Glutamatergic neuron (in vitro differentiated cells): ENCODE results near the gene C6orf52. TPM values are rescaled to one million over a fixed set of nuclear protein-coding genes. Genes with fewer than 3 reads are reported as not detected.

ENCODE experiments used
- DNase-seq: peaks from one replicate; pipeline ENCODE4 v3.0.0; 2022
- H3K27ac Mint-ChIP-seq: one replicate; pipeline ENCODE4 v1.8.0; 2020; ENCODE audit warnings: mild to moderate bottlenecking, mixed read lengths, inconsistent platforms; ENCODE audit not compliant: unreplicated experiment
- H3K27me3 Mint-ChIP-seq: one replicate; pipeline ENCODE4 v1.8.0; 2020; ENCODE audit warnings: mild to moderate bottlenecking, moderate library complexity, mixed read lengths, inconsistent platforms; ENCODE audit not compliant: unreplicated experiment
- H3K36me3 Mint-ChIP-seq: one replicate; pipeline ENCODE4 v1.8.0; 2020; ENCODE audit warnings: mild to moderate bottlenecking, mixed read lengths, inconsistent platforms; ENCODE audit not compliant: unreplicated experiment
- H3K4me1 Mint-ChIP-seq: one replicate; pipeline ENCODE4 v1.8.0; 2020; ENCODE audit warnings: mild to moderate bottlenecking, low read depth, mixed read lengths, inconsistent platforms; ENCODE audit not compliant: unreplicated experiment
- H3K4me3 Mint-ChIP-seq: one replicate; pipeline ENCODE4 v1.8.0; 2020; ENCODE audit warnings: mild to moderate bottlenecking, mixed read lengths, inconsistent platforms; ENCODE audit not compliant: unreplicated experiment
- H3K9me3 Mint-ChIP-seq: one replicate; pipeline ENCODE4 v1.8.0; 2020; ENCODE audit warnings: mild to moderate bottlenecking, moderate library complexity, mixed read lengths, inconsistent platforms; ENCODE audit not compliant: unreplicated experiment
- CTCF ChIP-seq: fragments of 200-600 bp; sonication (generic); IDR thresholded peaks from one replicate; pipeline ENCODE4 v1.5.0; 2021; ENCODE audit not compliant: partially characterized antibody, unreplicated experiment
- total RNA-seq: library from RNA; stranded (reverse); fragmentation: NEBNext Ultra II Directional; extraction: Animal tissue kit (Norgen Biotek cat#: 25700); gene quantifications from one replicate; pipeline ENCODE4 v1.2.1, GENCODE V29; 2021; ENCODE audit not compliant: unreplicated experiment

C6orf52 gene
- total RNA-seq, 1 donor from 2014 or later = 4.1 TPM

GRCh38 chr6:10720265-10720959, 26.0 kb upstream of the C6orf52 start:
- no peak for DNase-seq
- Mint-ChIP-seq H3K9me3 (peaks cover 7% of the 10 kb centered on the region), H3K27me3 (peaks cover 6% of the 10 kb centered on the region), H3K27ac (no peak overlapping the region), H3K4me1 (peaks cover 12% of the 10 kb centered on the region), H3K36me3 (no peaks in the 10 kb centered on the region), H3K4me3 (no peak overlapping the region)
- no peak for TF ChIP-seq CTCF

- TF ChIP-seq CTCF = no peak
- Mint-ChIP-seq H3K9me3 (peaks cover 7% of the 10 kb centered on the region), H3K4me3 (no peak overlapping the region), H3K36me3 (no peaks in the 10 kb centered on the region), H3K27me3 (peaks cover 6% of the 10 kb centered on the region), H3K4me1 (peaks cover 12% of the 10 kb centered on the region), H3K27ac (no peak overlapping the region)
- no peak for DNase-seq
These were observed 25.5 kb upstream of the C6orf52 start for GRCh38 chr6:10719964-10720264.

GRCh38 chr6:10719296-10719963, 25.0 kb upstream of the C6orf52 start:
- peaks cover 11% of the 10 kb centered on the region for H3K4me1 Mint-ChIP-seq
- no peak for DNase-seq
- H3K4me3 Mint-ChIP-seq = no peak overlapping the region
- peaks cover 7% of the 10 kb centered on the region for H3K9me3 Mint-ChIP-seq
- H3K27ac Mint-ChIP-seq = peak overlapping the region; percentile 38
- TF ChIP-seq CTCF = no peak
- no peaks in the 10 kb centered on the region for H3K36me3 Mint-ChIP-seq
- H3K27me3 Mint-ChIP-seq = peaks cover 6% of the 10 kb centered on the region

DNA sequence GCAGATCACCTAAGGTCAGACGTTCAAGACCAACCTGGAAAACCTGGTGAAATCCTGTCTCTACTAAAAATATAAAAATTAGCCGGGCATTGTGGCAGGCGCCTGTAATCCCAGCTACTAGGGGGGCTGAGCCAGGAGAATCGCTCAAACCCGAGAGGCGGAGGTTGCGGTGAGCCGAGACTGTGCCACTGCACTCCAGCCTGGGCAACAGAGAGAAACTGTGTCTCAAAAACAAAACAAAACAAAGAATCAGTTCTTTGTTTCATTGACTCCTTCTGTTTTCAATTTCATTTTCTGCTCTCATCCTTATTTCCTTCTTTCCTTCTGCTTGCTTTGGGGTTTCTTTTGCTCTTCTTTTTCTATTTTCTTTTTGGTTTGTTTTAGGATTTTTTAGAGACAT, 19.5 kb upstream of the C6orf52 start:
- Mint-ChIP-seq H3K27me3 (no peaks in the 10 kb centered on the region), H3K4me1 (no peaks in the 10 kb centered on the region), H3K4me3 (no peak overlapping the region), H3K9me3 (no peaks in the 10 kb centered on the region), H3K27ac (no peak overlapping the region), H3K36me3 (no peaks in the 10 kb centered on the region)
- DNase-seq = no peak
- TF ChIP-seq CTCF = no peak

DNA sequence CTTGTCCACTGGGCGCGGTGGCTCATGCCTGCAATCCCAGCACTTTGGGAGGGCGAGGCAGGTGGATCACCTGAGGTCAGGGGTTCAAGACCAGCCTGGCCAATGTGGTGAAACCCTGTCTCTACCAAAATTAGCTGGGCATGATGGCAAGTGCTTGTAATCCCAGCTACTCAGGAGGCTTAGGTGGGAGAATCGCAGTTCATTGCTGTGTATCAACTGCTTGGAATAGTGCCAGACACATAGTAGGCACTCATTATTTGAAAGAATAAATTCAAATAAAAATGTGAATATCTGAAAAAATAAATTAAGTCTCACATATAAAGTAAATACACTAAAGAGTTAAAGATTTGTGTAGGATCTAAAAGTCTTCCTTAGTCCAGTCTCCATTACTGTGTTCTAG, 2.2 kb upstream of the C6orf52 start:
- Mint-ChIP-seq H3K4me3 (no peak overlapping the region), H3K4me1 (peaks cover 13% of the 10 kb centered on the region), H3K27me3 (peaks cover 17% of the 10 kb centered on the region), H3K36me3 (no peaks in the 10 kb centered on the region), H3K9me3 (peaks cover 11% of the 10 kb centered on the region), H3K27ac (peak overlapping the region; percentile 33)
- TF ChIP-seq CTCF = no peak
- no peak for DNase-seq
